Left forelimb (tissue), 1 donor: ENCODE data around the gene GALM.

Source experiments
- DNase-seq: peaks from one replicate; pipeline ENCODE4 v3.0.0-alpha.2; 2018; ENCODE audit warnings: low spot score

Gene GALM

DNA sequence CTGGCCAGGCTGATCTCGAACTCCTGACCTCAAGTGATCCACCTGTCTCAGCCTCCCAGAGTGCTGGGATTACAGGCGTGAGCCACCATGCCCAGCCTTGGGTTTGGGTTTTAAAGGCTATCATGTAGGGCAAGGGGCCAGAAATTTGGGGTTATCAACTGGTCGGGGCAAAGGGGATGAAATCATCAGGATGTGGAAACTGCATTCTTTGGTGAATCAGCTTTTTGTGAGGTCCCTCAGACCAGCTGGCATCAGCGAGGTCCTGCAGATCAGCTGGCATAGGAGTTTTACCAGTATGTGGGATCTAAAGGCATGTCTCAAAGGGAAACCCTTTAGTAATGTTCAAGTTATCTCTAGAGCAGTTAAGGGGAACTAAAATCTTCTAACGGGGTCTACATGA, 105.7 kb downstream of the GALM start:
- no peak for DNase-seq

DNA sequence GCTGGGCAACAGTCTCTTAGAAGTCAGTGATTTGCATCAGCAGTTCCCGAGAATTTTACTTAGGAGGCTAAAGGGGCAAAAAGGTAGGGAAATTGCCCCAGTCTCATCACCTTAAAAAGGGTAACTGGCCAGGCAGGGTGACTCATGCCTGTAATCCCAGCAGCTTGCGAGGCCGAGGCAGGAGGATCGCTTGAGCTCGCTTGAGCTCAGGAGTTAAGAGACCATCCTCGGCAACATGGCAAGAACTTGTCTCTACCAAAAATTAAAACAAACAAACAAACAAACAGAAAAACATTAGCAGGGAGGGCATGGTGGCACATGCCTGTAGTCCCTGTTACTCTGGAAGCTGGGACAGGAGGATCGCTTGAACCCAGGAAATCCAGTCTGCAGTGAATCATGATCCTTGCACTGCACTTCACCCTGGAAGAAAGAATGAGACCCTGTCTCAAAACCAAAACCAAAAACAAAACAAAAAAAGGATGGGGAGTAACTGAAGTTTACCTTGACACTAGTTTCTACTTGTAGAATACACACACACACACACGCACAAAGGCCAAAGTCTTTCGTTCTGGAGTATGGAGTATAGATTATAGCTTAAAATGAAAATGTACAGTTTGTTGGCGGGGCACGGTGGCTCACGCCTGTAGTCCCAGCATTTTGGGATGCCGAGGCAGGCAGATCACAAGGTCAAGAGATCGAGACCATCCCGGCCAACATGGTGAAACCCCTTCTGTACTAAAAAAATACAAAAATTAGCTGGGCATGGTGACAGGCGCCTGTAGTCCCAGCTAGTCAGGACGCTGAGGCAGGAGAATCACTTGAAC, 109.4 kb downstream of the GALM start:
- no peak for DNase-seq

DNA sequence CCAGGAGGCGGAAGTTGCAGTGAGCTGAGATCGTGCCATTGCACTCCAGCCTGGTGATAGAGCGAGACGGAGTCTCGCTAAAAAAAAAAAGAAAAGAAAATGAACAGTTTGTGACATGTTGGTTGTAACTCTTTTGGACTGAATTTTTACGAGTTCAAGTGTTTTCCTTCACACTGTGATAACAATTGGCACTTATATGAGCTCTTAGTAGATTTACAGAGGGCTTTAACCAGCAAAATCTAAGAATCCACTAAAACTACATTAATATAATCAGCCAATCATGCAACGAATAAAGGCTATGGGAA, 110.0 kb downstream of the GALM start:
- no peak for DNase-seq

DNA sequence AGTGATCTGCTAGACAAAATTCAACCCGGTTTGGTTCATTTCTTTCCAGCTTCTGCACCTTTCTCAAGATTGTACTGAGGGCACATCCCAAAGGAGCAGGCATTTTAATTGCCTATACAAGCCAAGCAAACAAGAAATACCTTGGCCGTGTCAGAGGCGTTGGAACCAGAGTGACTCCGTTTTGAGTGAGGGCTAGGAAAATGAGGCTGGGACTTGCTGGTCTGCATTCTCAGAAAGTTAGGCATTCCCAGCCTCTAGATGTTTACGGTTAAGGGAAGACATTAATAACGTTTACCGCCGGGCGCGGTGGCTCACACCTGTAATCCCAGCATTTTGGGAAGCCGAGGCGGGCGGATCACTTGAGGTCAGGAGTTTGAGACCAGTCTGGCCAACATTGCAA, 110.6 kb downstream of the GALM start:
- DNase-seq = no peak

DNA sequence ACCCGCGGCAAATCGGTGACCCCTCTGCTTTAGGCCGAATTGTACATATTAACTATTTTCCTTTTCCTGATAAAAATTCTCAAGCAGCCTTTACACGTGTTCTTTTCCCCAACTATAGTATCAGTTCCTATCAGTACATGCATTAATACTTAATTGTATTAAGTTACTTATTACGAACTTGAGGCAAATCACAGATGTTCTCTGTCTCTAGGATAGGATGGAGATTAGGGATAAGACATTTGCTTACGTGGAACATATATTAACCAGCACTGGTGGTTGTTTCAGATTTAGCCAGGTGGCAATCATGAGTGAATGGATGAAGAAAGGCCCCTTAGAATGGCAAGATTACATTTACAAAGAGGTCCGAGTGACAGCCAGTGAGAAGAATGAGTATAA, 112.8 kb downstream of the GALM start:
- no peak for DNase-seq

DNA sequence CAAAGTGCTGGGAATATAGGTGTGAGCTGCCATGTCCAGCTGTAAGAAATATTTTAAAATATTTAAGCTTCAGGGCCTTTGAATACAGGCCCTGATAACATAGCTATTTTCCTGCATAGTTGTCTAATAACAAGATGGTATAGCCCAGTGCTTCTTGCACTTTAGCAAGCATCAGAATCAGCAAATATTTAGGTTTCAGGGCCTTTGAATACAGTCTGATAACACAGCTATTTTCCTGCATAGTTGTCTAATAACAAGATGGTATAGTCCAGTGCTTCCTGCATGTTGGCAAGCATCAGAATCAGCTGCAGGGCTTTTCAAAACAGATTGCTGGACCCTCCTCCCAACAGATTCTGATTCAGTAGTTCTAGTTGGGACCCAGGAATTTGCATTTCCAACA, 117.7 kb downstream of the GALM start:
- no peak for DNase-seq
